ENCODE data around the gene SLC10A1.

- peak in 2 of 6 experiments; percentile 8 to 33 for TF ChIP-seq CTCF (IDR thresholded peaks at IDR 0.05)
- TF ChIP-seq POLR2A (IDR thresholded peaks at IDR 0.05) = no peak
These were observed 6.7 kb upstream of the SLC10A1 start for GRCh38 chr14:69803753-69804152.
